HepG2 (cell line): ENCODE data around the gene CDHR5. TPM values are rescaled to one million over a fixed set of nuclear protein-coding genes. Genes with fewer than 3 reads are reported as not detected.

ENCODE experiments used
- BCL3 ChIP-seq: sonication (generic); formaldehyde crosslinking; IDR thresholded peaks from 2 replicates; pipeline ENCODE4 v1.5.1; 2020; ENCODE audit warnings: mild to moderate bottlenecking, missing genetic modification reagents, moderate library complexity
- FOSL2 ChIP-seq: sonication (generic); formaldehyde crosslinking; IDR thresholded peaks from 2 replicates; pipeline ENCODE4 v1.4.0; 2020; ENCODE audit warnings: missing genetic modification reagents
- HES4 ChIP-seq: sonication (generic); formaldehyde crosslinking; IDR thresholded peaks from 2 replicates; pipeline ENCODE4 v1.9.0; 2021; ENCODE audit warnings: mild to moderate bottlenecking, missing genetic modification reagents, borderline replicate concordance
- KLF12 ChIP-seq: sonication (generic); formaldehyde crosslinking; IDR thresholded peaks from 2 replicates; pipeline ENCODE4 v1.4.0; 2020; ENCODE audit warnings: missing genetic modification reagents, borderline replicate concordance
- KLF13 ChIP-seq: sonication (generic); formaldehyde crosslinking; IDR thresholded peaks from 2 replicates; pipeline ENCODE4 v1.4.0; 2020; ENCODE audit warnings: mild to moderate bottlenecking, missing genetic modification reagents
- MEF2D ChIP-seq: sonication (generic); formaldehyde crosslinking; IDR thresholded peaks from 2 replicates; pipeline ENCODE4 v1.5.1; 2020; ENCODE audit warnings: mild to moderate bottlenecking, missing genetic modification reagents
- TEAD3 ChIP-seq: optimal IDR thresholded peaks from 2 replicates; pipeline ENCODE3; 2016; ENCODE audit warnings: borderline replicate concordance
- THAP9 ChIP-seq: sonication (generic); formaldehyde crosslinking; IDR thresholded peaks from 2 replicates; pipeline ENCODE4; 2020; ENCODE audit warnings: missing genetic modification reagents, mild to moderate bottlenecking, borderline replicate concordance
- TRAFD1 ChIP-seq: sonication (generic); formaldehyde crosslinking; IDR thresholded peaks from 2 replicates; pipeline ENCODE4 v1.5.1; 2020; ENCODE audit warnings: missing genetic modification reagents, mild to moderate bottlenecking, borderline replicate concordance
- YY1 ChIP-seq: IDR thresholded peaks from 2 replicates; pipeline ENCODE4 v1.6.1; 2011; ENCODE audit warnings: low read length, low read depth, moderate library complexity, mild to moderate bottlenecking; ENCODE audit not compliant: insufficient read depth, insufficient replicate concordance
- ZFP36L1 ChIP-seq: sonication (generic); formaldehyde crosslinking; IDR thresholded peaks from 2 replicates; pipeline ENCODE4 v1.8.0; 2022; ENCODE audit warnings: mild to moderate bottlenecking, missing genetic modification reagents, moderate library complexity
- ZNF10 ChIP-seq: sonication (generic); formaldehyde crosslinking; IDR thresholded peaks from 2 replicates; pipeline ENCODE4 v1.4.0; 2020; ENCODE audit warnings: mild to moderate bottlenecking, low read depth, missing genetic modification reagents, borderline replicate concordance
- ZNF496 ChIP-seq: sonication (generic); formaldehyde crosslinking; IDR thresholded peaks from 2 replicates; pipeline ENCODE4 v1.8.1; 2023; ENCODE audit warnings: mild to moderate bottlenecking, moderate library complexity, missing genetic modification reagents; ENCODE audit not compliant: insufficient replicate concordance
- ZNF580 ChIP-seq: IDR thresholded peaks from 2 replicates; pipeline ENCODE4 v1.6.1; 2016; ENCODE audit warnings: low read depth, borderline replicate concordance
- ZNF761 ChIP-seq: sonication (generic); formaldehyde crosslinking; conservative IDR thresholded peaks from 2 replicates; pipeline ENCODE4 v1.4.0; 2020; ENCODE audit warnings: mild to moderate bottlenecking, missing genetic modification reagents
- ZNF891 ChIP-seq: sonication (generic); formaldehyde crosslinking; IDR thresholded peaks from 2 replicates; pipeline ENCODE4 v1.5.0; 2020; ENCODE audit warnings: mild to moderate bottlenecking, missing genetic modification reagents
- polyA plus RNA-seq, 8 experiments: library from polyadenylated mRNA; depleted of rRNA in 3 of 8; stranded (reverse) in 7 of 8; unstranded in 1 of 8; fragments of >200 nt; fragmentation: Illumina TruSeq in 4 of 8; extraction: Trizol in 4 of 8; gene quantifications; 2 replicates each; pipeline versions ENCODE4 v1.2.1 to v1.2.3, GENCODE V29; 2011 to 2016; ENCODE audit warnings: low read depth in 4 of 8, missing spikeins in 1 of 8, mixed read lengths in 1 of 8; ENCODE audit not compliant: insufficient read depth in 1 of 8
- total RNA-seq, 5 experiments: library from RNA; depleted of rRNA; stranded (reverse); fragments of >200 nt; fragmentation: Illumina TruSeq; extraction: Trizol; gene quantifications; 2 replicates each; pipeline ENCODE4 v1.2.3, GENCODE V29; 2016; ENCODE audit warnings: low read depth in 1 of 5
- TF ChIP-seq, protein P1 (sequence below): sonication (generic); formaldehyde crosslinking; IDR thresholded peaks from 2 replicates; pipeline ENCODE4 v1.4.0; 2020; ENCODE audit warnings: mild to moderate bottlenecking, missing genetic modification reagents
- TF ChIP-seq, protein P2 (sequence below): IDR thresholded peaks from 2 replicates; pipeline ENCODE4 v1.6.1; 2016; ENCODE audit warnings: low read depth

The CDHR5 gene
- total and polyA plus RNA-seq, 2 of the 13 experiments (the other 11 are each of a cell fraction or from before 2014, with no cell fraction given) = 0.46 to 0.71 TPM

GRCh38 chr11:567629-568292, 57.0 kb downstream of the CDHR5 start (continued):
- TF ChIP-seq, protein P1, sequence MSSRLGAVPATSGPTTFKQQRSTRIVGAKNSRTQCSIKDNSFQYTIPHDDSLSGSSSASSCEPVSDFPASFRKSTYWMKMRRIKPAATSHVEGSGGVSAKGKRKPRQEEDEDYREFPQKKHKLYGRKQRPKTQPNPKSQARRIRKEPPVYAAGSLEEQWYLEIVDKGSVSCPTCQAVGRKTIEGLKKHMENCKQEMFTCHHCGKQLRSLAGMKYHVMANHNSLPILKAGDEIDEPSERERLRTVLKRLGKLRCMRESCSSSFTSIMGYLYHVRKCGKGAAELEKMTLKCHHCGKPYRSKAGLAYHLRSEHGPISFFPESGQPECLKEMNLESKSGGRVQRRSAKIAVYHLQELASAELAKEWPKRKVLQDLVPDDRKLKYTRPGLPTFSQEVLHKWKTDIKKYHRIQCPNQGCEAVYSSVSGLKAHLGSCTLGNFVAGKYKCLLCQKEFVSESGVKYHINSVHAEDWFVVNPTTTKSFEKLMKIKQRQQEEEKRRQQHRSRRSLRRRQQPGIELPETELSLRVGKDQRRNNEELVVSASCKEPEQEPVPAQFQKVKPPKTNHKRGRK = no peak
- no peak for TF ChIP-seq TRAFD1 (CRISPR knock-in tag)
- TF ChIP-seq KLF13 (CRISPR knock-in tag) = no peak
- no peak for TF ChIP-seq ZNF496 (CRISPR knock-in tag)
- no peak for TF ChIP-seq MEF2D (CRISPR knock-in tag)
- no peak for TF ChIP-seq ZNF10
- TF ChIP-seq TEAD3 (CRISPR knock-in tag) = no peak
- TF ChIP-seq BCL3 = no peak
- TF ChIP-seq, protein P2, sequence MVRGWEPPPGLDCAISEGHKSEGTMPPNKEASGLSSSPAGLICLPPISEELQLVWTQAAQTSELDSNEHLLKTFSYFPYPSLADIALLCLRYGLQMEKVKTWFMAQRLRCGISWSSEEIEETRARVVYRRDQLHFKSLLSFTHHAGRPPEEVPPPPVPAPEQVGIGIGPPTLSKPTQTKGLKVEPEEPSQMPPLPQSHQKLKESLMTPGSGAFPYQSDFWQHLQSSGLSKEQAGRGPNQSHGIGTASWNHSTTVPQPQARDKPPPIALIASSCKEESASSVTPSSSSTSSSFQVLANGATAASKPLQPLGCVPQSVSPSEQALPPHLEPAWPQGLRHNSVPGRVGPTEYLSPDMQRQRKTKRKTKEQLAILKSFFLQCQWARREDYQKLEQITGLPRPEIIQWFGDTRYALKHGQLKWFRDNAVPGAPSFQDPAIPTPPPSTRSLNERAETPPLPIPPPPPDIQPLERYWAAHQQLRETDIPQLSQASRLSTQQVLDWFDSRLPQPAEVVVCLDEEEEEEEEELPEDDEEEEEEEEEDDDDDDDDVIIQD = no peak
- TF ChIP-seq ZNF580 (CRISPR knock-in tag) = peak; percentile 12; the same call in 1 of the 2 replicates
- no peak for TF ChIP-seq HES4 (CRISPR knock-in tag)
- no peak for TF ChIP-seq ZFP36L1 (CRISPR knock-in tag)
- no peak for TF ChIP-seq YY1
- TF ChIP-seq ZNF761 (CRISPR knock-in tag) = 0 out of 2 replicates have a peak, but pooled peaks have one; percentile 7
- TF ChIP-seq FOSL2 = no peak
- TF ChIP-seq KLF12 (CRISPR knock-in tag) = no peak
- 0 out of 2 replicates have a peak, but pooled peaks have one; percentile 40 for TF ChIP-seq ZNF891 (CRISPR knock-in tag)
- 0 out of 2 replicates have a peak, but pooled peaks have one; percentile 48 for TF ChIP-seq THAP9
